GM18951 (cell line): ENCODE data around the gene PTGDR2.

Source experiments
- POLR2A ChIP-seq: IDR thresholded peaks from 4 replicates; pipeline ENCODE4 v1.6.1; 2011; ENCODE audit warnings: mild to moderate bottlenecking; ENCODE audit not compliant: insufficient read length, insufficient read depth; ENCODE audit errors: extremely low read depth
- in situ Hi-C: fragments of 300-500 bp; cut with MboI; formaldehyde crosslinking; loops from one replicate; pipeline ENCODE4 v1.12.0; 2022; ENCODE audit warnings: low sequenced_read_pairs, mixed read lengths, inconsistent platforms; ENCODE audit not compliant: unreplicated experiment

PTGDR2 gene

GRCh38 chr11:60813324-60813723 lies 42.4 kb downstream of the PTGDR2 start:
- in situ Hi-C loops = no loop called here
- no peak for TF ChIP-seq POLR2A

- TF ChIP-seq POLR2A = no peak
- in situ Hi-C loops = no loop called here
These were observed 45.2 kb downstream of the PTGDR2 start for GRCh38 chr11:60810569-60810968.

- TF ChIP-seq POLR2A = no peak
- in situ Hi-C loops = no loop called here
These were observed 45.6 kb downstream of the PTGDR2 start for GRCh38 chr11:60810151-60810550.

- in situ Hi-C loops = no loop called here
These were observed 46.1 kb downstream of the PTGDR2 start for GRCh38 chr11:60809691-60810090.

GRCh38 chr11:60809249-60809648 lies 46.5 kb downstream of the PTGDR2 start:
- in situ Hi-C loops = no loop called here
- no peak for TF ChIP-seq POLR2A

More at GRCh38 chr11:60809691-60810090, 46.1 kb downstream of the PTGDR2 start:
- no peak for TF ChIP-seq POLR2A

- TF ChIP-seq POLR2A = no peak
- in situ Hi-C loops = no loop called here
These were observed 52.3 kb downstream of the PTGDR2 start for GRCh38 chr11:60803273-60803936.

- in situ Hi-C loops = no loop called here
- TF ChIP-seq POLR2A = no peak
These were observed 54.6 kb downstream of the PTGDR2 start for GRCh38 chr11:60801194-60801593.
